ENCODE data around the gene PALLD. TPM values are rescaled to one million over a fixed set of nuclear protein-coding genes. Genes with fewer than 3 reads are reported as not detected.
"Not testable (repeated sequence)": the region's sequence is repeated elsewhere in the genome, so short reads cannot be mapped to it uniquely, and the experiment has no call there.

PALLD gene
- total RNA-seq, 1 experiment from 2014 or later, result 50.0 TPM

DNA sequence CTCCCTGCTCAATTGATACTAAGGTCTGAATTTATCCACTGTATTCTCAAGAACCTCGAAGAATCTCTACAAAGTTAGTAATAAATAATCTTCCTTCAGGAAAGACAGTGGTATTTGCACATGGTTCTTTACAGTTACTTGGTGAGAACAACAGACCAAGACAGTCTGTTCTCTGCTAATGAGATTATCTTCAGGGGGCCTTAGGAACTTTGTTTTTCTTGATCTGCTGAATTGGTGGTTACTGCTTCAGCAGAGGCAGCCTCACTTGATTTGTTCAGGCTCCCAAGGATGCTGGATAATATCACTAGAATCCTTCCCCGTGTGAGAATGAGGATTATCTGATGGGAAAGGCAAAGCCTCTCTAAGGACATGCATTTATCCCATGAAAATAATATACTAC is 448.4 kb downstream of the PALLD start:
- DNase-seq (ENCODE audit: low read depth), result no peak

DNA sequence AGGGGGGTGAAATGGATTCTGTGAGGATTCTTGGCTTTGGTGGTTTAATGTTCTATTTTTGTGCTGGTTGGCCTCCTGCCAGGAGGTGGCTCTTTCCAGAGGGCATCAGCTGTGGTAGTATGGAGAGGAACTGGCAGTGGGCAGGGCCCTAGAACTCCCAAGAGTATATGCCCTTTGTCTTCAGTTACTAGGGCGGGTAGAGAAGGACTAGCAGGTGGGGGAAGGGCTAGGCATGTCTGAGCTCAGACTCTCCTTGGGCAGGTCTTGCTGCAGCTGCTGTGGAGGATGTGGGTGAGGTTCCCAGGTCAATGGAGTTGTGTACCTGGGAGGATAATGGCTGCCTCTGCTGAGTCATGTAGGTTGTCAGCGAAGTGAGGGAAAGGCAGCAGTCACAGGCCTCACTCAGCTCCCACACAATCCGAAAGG is 456.0 kb downstream of the PALLD start:
- DNase-seq (ENCODE audit: low read depth), result not testable (repeated sequence)

DNA sequence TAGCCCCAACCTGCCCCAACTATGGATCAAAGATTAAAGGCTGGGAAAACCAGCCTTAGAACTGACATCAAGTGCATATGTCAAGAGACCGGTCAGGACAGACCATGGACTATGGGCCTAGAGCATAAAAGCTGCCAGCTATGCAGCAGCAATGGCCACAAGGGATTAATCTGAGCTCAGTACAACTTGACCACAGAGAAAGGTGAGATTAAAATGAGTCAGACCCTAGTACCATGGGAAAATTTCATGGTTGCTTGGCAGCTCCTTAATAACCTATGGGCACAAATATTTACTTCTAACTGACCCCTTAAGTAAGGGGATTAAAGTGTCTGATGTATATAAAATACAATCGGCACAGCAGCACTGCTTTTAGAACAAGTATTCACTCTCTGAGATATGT is 458.8 kb downstream of the PALLD start:
- no peak for DNase-seq (ENCODE audit: low read depth)

DNA sequence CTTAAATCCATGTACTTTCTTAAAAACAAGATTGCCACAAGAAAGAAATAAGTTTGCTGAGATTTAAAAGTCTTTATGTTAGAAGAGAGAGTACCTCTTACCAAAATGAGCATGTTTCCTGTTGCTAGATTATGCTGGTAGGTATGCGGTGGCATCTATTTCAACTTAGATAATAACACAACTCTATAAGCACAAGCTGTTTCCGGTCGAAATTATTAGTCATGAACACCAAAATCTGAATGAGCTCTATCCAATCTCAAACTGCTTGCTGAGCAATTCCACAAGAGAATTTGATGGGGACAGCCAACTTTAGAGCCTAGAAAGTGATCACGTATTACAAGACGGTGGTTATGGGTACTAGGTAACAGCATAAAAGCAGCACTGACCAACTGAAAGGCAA is 463.9 kb downstream of the PALLD start:
- DNase-seq (ENCODE audit: low read depth), result no peak

DNA sequence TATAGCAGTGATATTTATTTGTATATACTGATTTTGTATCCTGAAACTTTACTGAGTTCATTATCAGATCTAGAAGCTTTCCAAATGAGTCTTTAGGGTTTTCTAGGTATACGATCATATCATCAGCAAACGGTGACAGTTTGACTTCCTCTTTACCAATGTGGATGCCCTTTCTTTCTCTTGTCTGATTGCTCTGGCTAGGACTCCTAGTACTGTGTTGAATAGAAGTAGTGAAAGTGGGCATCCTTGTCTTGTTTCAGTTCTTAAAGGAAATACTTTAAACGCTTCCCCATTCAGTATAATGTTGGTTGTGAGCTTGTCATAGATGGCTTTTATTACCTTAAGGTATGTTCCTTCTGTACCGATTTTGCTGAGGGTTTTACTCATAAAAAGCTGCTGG is 475.7 kb downstream of the PALLD start:
- no peak for DNase-seq (ENCODE audit: low read depth)

Other genes starting within 250 kb of the PALLD start
- gene DDX60, start 178.3 kb upstream of the PALLD start, total RNA-seq (2014; rRNA removed; shearing (Covaris generic)), result 9.3 and 10.4 TPM in 2 replicates
- 5.2 and 19.3 TPM in 2 replicates for gene DDX60L, start 16.6 kb upstream of the PALLD start, total RNA-seq (2014; rRNA removed; shearing (Covaris generic))